ENCODE data around the gene S100A13.

DNA sequence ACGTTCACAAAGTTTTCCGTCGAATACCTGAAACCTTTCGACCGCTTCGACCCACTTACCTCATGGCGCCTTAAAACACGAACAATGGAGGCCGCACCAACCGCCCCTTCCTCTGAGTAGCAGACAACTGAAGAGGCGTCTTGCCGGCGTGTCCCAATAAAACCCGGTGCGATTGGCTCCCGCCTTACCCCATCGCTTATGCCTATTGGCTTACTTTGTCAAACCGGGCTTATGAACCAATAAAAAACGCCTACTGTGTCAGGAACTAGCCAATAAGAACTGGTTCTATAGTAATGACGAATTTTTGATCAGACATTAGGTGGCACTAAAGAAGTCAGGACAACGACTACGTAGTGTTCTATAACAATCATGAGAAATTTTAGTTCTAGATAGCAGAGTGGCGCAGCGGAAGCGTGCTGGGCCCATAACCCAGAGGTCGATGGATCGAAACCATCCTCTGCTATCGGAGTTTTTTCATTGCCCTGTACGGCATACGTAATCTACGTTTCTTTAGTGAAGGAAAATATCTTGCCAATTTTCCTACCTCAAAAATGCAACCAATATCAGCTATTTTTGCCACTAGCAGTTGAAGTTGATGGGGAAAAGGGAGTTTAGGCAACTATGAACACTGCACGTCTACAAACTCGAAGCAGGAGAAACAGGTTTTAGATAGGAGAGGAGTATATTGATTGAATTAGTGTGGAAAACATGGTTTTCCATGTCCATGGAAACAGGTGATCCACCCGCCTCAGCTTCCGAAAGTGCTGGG is 43.7 kb upstream of the S100A13 start, which contains the start of gene ILF2:
- TF ChIP-seq, protein P1, sequence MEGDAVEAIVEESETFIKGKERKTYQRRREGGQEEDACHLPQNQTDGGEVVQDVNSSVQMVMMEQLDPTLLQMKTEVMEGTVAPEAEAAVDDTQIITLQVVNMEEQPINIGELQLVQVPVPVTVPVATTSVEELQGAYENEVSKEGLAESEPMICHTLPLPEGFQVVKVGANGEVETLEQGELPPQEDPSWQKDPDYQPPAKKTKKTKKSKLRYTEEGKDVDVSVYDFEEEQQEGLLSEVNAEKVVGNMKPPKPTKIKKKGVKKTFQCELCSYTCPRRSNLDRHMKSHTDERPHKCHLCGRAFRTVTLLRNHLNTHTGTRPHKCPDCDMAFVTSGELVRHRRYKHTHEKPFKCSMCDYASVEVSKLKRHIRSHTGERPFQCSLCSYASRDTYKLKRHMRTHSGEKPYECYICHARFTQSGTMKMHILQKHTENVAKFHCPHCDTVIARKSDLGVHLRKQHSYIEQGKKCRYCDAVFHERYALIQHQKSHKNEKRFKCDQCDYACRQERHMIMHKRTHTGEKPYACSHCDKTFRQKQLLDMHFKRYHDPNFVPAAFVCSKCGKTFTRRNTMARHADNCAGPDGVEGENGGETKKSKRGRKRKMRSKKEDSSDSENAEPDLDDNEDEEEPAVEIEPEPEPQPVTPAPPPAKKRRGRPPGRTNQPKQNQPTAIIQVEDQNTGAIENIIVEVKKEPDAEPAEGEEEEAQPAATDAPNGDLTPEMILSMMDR (conservative IDR thresholded peaks at IDR 0.05): 0 out of 2 replicates have a peak, but pooled peaks have one; percentile 14
- TF ChIP-seq EZH2 (IDR thresholded peaks at IDR 0.05; ENCODE audit: low read depth): no peak

All from PC-9 (cell line).